GM21447 (cell line): ENCODE measurements around the gene RAB1A.

Experiments
- ATAC-seq: cut with Tn5 transposase; IDR thresholded peaks from one replicate; pipeline ENCODE4 v1.9.1; 2021; ENCODE audit not compliant: unreplicated experiment

The RAB1A gene

DNA sequence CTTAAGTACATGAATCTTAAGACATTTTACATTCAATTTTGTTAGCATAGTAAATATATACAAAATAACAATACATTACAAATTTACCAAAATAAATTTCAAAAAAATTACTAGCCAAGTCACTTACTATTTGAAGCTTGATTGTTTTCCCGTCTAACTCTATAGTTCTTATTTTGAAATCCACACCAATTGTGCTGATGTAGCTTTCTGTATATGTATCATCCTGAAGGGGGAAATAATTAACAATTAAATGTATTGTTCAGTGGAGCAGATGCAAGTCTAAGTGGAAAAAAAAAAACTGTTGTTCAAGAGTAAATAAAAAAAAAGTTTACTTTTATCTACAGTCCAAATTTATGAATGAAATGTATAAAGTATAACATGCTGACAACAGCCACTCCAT is 32.1 kb downstream of the RAB1A start:
- ATAC-seq, result no peak

- ATAC-seq, result no peak
Observed at GRCh38 chr2:65096948-65097347, 33.0 kb downstream of the RAB1A start.

GRCh38 chr2:65093211-65093610 is 36.7 kb downstream of the RAB1A start:
- ATAC-seq, result no peak

DNA sequence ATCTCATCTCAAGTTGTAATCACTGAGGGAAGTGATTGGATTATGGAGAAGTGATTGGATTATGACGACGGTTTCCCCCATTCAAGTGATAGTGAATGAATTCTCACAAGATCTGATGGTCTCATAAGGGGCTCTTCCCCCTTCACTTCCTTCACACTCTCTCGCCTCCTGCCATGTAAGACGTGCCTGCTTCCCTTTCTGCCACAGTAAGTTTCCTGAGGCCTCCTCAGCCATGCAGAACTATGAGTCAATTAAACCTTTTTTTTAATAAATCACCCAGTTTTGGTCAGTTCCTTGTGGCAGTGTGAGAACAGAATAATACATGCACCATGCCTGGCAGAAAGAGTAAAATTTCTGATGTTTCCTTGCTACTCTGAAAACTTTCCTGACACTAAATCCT is 37.1 kb downstream of the RAB1A start:
- no peak for ATAC-seq

GRCh38 chr2:65085148-65085547 is 44.8 kb downstream of the RAB1A start:
- ATAC-seq, result no peak

DNA sequence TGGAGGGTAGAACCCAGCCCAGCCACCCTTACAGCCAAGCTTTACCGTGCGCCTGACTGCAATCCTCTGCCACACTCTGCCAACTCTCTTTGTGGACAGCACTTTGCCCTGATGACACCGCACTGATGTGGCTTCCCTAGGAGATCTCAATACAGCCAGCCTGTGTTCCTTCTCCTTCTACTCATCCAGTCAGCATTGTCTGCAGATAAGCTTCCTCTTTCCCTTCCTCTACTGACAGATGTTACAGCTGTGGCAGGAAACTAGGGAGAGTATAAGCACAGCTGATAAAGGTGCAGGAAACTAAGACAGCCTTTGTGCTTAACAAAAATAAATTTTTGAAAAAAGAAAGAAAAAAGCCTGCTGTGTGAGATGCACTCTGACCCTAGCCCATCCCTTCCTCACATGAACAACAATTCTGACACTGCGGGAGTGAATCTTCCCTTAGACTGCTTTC is 48.6 kb downstream of the RAB1A start:
- ATAC-seq, result no peak

- ATAC-seq, result no peak
Observed at GRCh38 chr2:65079017-65079416, 50.9 kb downstream of the RAB1A start.

DNA sequence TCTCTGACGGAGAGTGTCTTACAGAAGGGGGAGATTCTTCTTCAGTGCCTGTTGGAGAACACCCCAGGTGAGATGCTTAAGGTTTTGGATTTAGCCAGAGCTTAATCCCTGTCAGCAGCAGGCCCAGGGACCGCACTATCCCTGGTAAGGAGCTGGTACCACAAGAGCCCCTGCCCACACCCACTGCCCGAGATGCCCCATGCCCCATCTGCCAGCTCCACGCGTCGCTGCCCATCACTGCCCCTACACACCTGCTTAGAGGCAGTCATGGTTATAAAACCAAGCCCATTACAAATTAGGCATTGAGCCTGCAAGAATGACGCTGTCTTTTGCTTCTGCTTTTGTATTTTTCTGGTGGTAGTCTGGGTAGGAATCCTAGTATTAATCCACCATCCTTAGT is 52.0 kb downstream of the RAB1A start:
- ATAC-seq, result no peak

GRCh38 chr2:65076345-65076710 is 53.6 kb downstream of the RAB1A start:
- ATAC-seq, result no peak

DNA sequence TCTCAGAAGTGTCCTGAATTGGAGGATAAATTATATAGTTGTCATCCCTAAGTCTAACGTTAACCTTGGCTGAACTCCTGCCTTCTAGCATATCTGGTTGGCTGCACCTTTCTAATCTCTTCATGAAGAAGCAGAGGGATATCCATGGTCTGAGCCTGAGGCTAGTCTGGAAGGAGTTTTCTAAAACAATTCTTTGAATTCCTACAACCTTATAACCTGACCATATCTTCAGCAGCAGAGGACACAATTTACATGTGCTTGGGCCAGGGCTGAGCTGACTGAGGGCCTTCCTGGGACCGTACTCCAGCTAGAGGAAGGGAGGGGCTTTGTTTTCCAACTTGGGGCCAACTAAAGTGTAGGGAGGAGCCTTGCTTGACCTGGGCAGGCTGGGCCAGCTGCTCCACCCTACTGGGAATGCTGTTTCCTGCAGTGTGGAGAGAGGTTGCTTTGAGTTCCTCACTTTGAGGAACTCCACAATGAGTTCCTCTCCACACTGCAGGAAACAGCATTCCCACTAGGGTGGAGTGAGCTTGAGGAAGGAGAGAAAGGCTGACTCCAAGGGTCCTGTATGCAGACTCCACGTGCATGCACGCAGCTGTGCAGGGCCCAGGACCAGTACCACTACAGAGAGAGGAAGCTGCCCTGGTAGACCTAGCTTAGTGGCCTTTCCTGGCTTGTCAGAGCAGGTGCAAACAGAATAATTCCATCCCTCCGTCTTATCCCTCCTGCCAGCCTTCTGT is 54.1 kb downstream of the RAB1A start:
- ATAC-seq, result no peak

- ATAC-seq, result no peak
Observed at GRCh38 chr2:65075176-65075575, 54.7 kb downstream of the RAB1A start.

GRCh38 chr2:65073879-65074565 is 55.9 kb downstream of the RAB1A start:
- ATAC-seq, result no peak

DNA sequence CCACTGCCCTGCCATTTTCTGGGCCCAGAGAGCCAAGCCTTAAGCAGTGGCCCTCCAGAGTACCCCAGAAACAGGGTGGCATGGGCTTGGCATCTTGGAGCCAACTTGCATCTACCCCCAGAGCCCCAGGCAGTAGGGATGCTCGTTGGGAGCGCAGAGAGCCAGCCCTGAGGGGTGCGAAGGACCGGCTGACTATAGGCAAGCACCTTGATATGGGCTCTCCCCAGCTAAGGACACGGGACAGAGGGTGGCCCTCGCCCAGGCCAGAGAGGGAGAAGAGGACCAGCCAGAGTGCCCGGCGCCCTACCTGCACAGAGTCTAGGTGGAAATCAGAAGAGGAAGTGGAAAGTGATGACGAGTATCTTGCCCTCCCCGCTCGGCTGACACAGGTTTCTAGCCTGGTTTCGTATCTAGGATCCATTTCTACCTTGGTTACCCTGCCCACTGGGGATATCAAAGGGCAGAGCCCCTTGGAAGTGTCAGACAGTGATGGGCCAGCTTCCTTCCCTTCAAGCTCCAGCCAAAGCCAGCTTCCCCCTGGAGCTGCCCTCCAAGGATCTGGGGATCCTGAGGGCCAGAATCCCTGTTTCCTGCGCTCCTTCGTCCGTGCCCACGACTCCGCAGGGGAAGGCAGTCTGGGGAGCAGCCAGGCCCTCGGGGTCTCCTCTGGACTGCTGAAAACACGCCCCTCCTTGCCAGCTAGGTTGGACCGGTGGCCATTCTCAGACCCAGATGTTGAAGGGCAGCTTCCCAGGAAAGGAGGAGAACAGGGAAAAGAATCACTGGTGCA is 57.5 kb downstream of the RAB1A start:
- peak; percentile 54 for ATAC-seq

DNA sequence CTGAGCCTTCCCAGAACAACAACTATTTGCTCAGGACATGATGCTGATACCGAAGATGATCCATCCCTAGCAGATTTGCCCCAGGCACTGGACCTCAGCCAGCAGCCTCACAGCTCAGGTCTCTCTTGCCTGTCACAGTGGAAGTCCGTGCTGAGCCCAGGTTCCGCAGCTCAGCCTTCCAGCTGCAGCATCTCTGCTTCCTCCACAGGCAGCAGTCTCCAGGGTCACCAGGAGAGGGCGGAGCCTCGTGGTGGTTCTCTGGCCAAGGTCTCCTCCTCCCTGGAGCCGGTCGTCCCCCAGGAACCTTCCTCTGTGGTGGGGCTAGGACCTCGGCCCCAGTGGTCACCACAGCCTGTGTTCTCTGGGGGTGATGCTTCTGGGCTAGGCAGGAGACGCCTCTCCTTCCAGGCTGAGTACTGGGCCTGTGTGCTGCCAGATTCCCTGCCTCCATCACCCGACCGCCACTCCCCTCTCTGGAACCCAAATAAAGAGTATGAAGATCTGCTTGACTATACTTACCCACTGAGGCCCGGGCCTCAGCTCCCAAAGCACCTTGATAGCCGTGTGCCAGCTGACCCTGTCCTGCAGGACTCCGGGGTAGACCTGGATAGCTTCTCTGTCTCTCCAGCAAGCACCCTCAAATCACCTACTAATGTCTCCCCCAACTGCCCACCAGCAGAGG is 58.3 kb downstream of the RAB1A start:
- ATAC-seq, result no peak

- no peak for ATAC-seq
Observed at GRCh38 chr2:65070856-65071255, 59.0 kb downstream of the RAB1A start.

GRCh38 chr2:65070172-65070830 is 59.6 kb downstream of the RAB1A start:
- ATAC-seq, result no peak

GRCh38 chr2:65069439-65069824 is 60.5 kb downstream of the RAB1A start:
- ATAC-seq, result no peak

DNA sequence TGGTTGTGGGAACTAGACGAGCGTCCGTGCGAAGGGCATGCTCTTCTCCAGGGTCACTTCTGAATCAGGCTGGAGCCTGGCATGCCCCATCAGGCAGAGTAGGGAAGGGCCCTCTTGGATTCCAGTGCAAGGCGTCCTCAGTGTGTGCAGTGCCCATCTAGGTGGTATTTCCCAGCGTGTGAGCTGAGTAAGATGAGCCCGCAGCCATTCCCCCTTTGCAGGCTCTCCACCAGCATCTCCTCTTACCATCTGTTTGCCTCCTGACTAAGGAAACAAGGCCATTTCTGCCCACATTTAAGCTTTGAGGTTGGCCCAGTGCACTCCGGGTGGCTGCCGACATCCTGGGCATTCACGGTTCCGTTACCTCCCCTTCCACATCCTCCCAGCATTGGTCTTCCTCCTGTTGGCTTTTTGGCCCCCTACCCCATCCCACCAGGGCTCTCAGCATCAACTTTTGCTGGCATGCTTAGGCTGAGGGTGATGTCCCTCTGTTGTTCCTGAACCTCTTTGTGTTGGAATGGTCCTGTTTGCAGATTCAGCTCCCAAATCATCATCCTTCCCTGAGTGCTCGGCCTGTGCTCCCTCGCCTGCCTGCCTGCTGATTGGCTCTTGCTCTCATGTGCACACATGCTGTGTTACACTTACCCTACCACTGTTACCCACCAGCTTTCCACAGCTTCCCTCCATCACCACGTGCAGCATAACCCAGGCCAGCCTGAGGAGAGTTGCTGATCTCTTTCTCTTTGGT is 61.9 kb downstream of the RAB1A start:
- no peak for ATAC-seq

GRCh38 chr2:65064728-65065552 is 65.0 kb downstream of the RAB1A start:
- peak; percentile 75 for ATAC-seq
